Skeletal muscle tissue (tissue), 4 donors: ENCODE data around the gene PROB1. TPM values are rescaled to one million over a fixed set of nuclear protein-coding genes. Genes with fewer than 3 reads are reported as not detected.

Source experiments
- H3K27ac ChIP-seq: one replicate; pipeline ENCODE4 v1.7.0; 2013; ENCODE audit warnings: mild to moderate bottlenecking, low read depth, low read length, inconsistent platforms
- H3K27me3 ChIP-seq, 3 donors: one replicate each; pipeline ENCODE4 v1.7.0; 2013; ENCODE audit warnings: low read length in 3 of 3; ENCODE audit not compliant: control insufficient read depth in 3 of 3, insufficient read depth in 3 of 3
- H3K36me3 ChIP-seq, 3 donors: one replicate each; pipeline ENCODE4 v1.7.0; 2013; ENCODE audit warnings: low read length in 3 of 3; ENCODE audit not compliant: control insufficient read depth in 3 of 3, insufficient read depth in 3 of 3
- H3K4me1 ChIP-seq, 3 donors: one replicate each; pipeline ENCODE4 v1.7.0; 2013; ENCODE audit warnings: low read length in 3 of 3, mild to moderate bottlenecking in 3 of 3; ENCODE audit not compliant: control insufficient read depth in 3 of 3, insufficient read depth in 3 of 3
- H3K4me3 ChIP-seq, 3 donors: one replicate each; pipeline ENCODE4 v1.7.0; 2013; ENCODE audit warnings: low read length in 3 of 3
- H3K9ac ChIP-seq, 3 donors: one replicate each; pipeline ENCODE4 v1.7.0; 2013; ENCODE audit warnings: low read length in 3 of 3, mild to moderate bottlenecking in 3 of 3, moderate library complexity in 2 of 3, low read depth in 1 of 3
- H3K9me3 ChIP-seq, 3 donors: one replicate each; pipeline ENCODE4 v1.7.0; 2013; ENCODE audit warnings: low read length in 3 of 3; ENCODE audit not compliant: control insufficient read depth in 3 of 3
- total RNA-seq: library from RNA; depleted of rRNA; stranded (reverse); fragments of >200 nt; gene quantifications from one replicate; pipeline ENCODE4 v1.2.3, GENCODE V29; 2014
- donor health status: Osteomylitis.

The PROB1 gene
- total RNA-seq, 1 donor from 2014 or later, result 23.5 TPM

DNA sequence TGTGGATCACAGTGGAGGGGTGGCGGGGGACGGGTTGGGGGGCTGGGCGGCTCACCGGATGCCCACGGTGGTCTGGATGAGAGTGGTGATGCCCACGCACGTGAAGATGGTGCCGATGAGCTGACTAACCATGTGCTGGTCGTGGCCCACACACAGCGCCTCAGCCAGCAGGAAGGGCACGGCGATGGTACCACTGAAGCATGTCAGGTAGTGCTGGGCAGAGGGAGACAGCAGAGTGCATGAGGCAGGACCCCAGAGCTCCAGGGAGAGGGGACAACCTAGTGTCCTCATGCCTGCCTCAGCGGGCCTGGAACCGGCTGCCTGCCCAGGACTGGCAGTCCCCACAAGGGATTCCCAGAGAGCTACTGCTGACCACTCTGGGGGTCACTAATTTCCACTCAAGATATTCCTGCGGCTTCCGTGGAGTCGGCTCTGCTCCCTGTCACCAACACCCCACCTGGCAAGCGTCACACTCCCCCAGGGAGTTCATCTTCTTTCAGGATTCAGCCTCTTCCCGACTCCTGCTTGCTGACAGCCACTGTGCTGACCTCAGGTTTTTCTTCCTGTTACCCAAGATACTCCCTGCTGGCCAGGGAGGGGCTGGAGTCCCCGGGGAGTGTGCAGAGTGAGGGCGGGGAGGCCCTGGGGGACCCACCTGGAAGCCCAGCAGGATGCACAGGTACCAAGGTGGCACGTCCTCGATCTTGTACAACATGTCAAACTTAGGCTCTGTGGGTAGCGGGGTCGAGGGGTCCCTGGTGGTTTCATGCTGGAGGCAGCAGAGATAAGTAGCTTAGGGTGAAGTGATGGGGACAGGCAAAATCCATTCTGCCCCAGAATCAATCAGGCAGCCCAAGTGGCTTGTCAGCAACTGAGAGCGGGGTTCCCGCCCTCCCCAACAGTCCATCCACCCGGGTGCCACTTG, 12.8 kb downstream of the PROB1 start:
- Histone ChIP-seq H3K36me3 (no peaks in the 10 kb centered on the region), H3K27me3 (no peaks in the 10 kb centered on the region), H3K27ac (no peak overlapping the region), H3K4me3 (no peak overlapping the region), H3K9me3 (no peaks in the 10 kb centered on the region), H3K9ac (no peak overlapping the region), H3K4me1 (peaks cover 14 to 21% (median 19%) of the 10 kb centered on the region in 3 donors)

DNA sequence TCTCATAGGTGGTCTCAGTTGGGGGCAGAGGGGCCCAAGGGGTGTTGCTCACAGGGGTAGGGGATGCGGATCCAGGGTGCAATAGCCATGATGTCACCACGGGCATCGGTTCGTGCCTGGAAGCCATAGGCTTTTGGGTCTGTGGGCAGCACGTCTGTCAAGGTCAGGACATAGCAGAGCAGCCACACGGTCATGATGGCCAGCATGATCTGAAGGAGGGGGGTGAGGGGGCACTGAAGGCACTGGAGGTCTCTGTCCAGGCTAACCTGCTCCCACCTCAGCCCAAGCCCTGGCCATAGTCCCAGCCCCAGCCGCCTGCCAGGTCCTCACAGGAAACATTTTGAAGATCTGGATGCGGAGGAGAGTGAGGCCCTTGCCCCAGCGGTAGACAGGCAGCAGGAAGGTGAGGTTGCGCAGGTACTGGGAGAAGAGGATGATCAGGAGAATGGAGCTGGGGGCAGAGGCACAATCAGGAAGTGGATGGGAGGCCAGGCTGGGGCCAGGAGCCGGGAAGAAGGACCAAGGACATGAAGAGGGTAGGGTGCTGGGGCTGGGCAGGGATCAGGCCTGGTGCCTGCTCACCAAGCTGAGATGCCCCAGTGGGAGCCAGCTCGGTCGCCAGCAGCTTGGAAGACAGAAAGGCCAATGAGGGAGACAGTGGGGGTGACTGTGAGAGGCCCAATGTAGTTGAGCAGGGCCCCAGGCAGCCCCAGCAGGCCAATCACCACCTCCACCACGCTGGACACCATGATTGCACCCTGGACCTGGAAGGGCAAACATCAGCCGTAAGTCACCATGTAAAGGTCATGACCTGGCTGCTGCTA, 15.1 kb downstream of the PROB1 start:
- peaks cover 8 to 19% (median 15%) of the 10 kb centered on the region in 3 donors for H3K4me1 ChIP-seq
- no peak overlapping the region for H3K4me3 ChIP-seq
- H3K36me3 ChIP-seq, result peaks cover 0 to 2% (median 0%) of the 10 kb centered on the region in 3 donors
- no peak overlapping the region for H3K27ac ChIP-seq
- no peaks in the 10 kb centered on the region for H3K27me3 ChIP-seq
- H3K9me3 ChIP-seq, result no peaks in the 10 kb centered on the region
- H3K9ac ChIP-seq, result no peak overlapping the region

DNA sequence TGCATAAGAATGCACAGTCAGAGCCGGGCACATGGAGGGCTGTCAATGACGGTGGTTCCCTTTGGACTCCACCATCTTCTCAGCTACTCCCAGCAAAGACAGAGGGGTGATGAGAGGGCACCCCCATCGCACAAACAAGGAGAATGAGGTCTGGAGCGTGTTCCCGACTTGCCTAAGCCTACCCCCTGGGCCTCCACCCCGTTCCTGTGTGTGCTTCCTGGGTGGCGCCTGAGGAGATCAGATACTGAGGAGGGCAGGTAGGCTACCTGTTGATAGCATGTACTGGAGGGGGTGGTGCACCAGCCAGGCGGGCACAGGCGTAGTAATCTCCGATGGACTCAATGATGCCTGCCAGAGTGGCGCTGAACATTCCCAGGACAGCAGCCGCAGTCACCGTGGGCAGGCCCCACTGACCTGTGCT, 16.0 kb downstream of the PROB1 start:
- H3K27me3 ChIP-seq, result no peaks in the 10 kb centered on the region
- peaks cover 8 to 19% (median 10%) of the 10 kb centered on the region in 3 donors for H3K4me1 ChIP-seq
- H3K9me3 ChIP-seq, result no peaks in the 10 kb centered on the region
- peaks cover 0 to 2% (median 0%) of the 10 kb centered on the region in 3 donors for H3K36me3 ChIP-seq
- no peak overlapping the region for H3K4me3 ChIP-seq
- no peak overlapping the region for H3K9ac ChIP-seq
- no peak overlapping the region for H3K27ac ChIP-seq

DNA sequence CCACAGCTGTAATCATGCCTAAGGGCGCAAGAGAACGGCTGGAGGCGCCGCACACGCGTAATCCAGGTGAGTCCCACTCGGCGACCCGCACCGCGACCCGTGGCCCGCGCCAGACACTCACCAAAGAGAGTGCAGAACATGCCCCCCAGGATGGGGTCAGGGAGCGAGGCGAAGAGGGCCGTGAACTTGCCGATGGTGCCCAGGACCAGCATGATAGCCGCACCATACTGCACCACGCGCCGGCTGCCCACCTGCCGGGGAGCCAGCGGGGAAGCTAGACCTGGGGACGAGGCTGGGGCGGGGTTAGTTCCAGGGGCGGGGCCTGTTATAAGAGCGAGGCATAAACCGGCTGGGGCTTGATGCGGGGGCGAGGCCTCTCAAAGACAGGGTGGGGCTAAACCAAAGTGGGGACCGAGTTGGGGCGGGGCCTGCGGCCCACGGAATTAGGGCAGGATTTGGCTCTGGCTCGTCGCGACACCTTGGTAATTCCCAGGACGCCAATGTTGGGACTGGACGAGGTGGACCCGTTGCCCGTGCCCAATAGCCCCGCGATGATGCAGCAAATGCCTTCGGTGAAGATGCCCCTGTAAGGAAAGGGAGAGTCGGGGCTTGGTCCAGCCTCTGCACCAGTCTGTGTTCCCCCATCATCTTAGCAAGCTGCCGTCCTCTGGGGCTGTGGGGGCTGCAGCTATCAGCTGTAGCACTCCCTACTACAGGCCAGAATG, 16.6 kb downstream of the PROB1 start:
- Histone ChIP-seq H3K36me3 (peaks cover 0 to 5% (median 0%) of the 10 kb centered on the region in 3 donors), H3K4me1 (peaks cover 14 to 26% (median 15%) of the 10 kb centered on the region in 3 donors), H3K9ac (no peak overlapping the region), H3K27ac (no peak overlapping the region), H3K9me3 (no peaks in the 10 kb centered on the region), H3K27me3 (no peaks in the 10 kb centered on the region), H3K4me3 (no peak overlapping the region)

DNA sequence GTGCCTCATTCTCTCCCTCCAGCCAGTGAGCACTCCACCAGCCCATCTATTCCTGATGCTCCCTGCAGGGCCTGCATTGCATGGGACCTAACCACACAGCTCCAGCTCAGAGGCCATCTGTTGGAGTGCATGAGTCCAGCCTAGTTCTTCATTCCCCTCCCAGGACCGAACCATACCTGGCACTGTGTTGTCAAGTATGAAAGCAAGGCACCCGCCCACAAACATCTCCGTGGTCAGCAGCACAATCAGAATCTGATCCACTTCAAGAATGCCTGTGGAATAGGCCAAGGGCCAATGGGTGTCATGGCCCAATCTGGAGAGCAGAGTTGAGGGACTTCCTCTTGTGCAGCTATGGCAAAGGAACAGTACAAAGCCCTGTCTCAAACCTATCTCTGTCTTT, 17.7 kb downstream of the PROB1 start:
- no peak overlapping the region for H3K9ac ChIP-seq
- no peak overlapping the region for H3K4me3 ChIP-seq
- no peaks in the 10 kb centered on the region for H3K27me3 ChIP-seq
- H3K36me3 ChIP-seq, result peaks cover 0 to 5% (median 0%) of the 10 kb centered on the region in 3 donors
- no peak overlapping the region for H3K27ac ChIP-seq
- H3K4me1 ChIP-seq, result peaks cover 14 to 29% (median 17%) of the 10 kb centered on the region in 3 donors
- no peaks in the 10 kb centered on the region for H3K9me3 ChIP-seq

DNA sequence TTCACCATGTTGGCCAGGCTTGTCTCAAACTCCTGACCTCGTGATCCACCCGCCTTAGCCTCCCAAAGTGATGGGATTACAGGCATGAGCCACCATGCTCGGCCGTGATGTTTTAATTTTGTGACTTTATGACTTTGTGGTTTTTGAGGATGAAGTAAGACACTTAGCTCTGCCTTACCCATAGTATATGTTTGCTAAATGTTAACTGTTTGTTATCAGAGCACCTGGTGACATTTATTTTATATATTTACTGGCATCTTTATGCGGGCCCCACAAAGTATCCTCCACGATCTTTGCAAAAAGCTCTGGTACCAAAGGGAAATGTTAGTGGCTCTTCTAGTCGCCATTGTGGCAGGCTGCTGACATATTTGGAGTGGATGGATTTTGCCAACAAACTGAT, 18.5 kb downstream of the PROB1 start:
- Histone ChIP-seq H3K27me3 (no peaks in the 10 kb centered on the region), H3K9ac (no peak overlapping the region), H3K27ac (no peak overlapping the region), H3K4me3 (no peak overlapping the region), H3K36me3 (peaks cover 0 to 8% (median 8%) of the 10 kb centered on the region in 3 donors), H3K4me1 (peaks cover 14 to 34% (median 19%) of the 10 kb centered on the region in 3 donors), H3K9me3 (no peaks in the 10 kb centered on the region)

DNA sequence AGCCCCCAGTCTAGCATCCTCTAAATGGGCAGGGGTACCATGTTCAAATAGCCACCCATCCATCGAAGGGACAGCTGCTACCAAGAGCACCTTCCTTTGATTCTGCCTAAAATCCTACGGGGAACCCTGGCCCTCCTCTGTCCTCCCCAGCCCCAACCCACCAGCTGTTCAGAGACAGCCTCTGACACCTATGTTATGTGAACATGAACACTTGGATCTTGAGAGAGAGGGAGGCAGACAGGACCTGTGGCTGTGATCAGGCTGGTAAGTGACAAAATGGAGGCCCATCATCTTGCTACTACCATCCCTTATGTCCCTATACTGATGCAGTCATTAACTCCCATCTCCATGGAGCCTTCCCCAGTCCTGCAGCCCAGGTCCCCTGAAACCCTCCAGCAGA, 20.0 kb downstream of the PROB1 start:
- H3K9ac ChIP-seq, result no peak overlapping the region
- peaks cover 2 to 13% (median 8%) of the 10 kb centered on the region in 3 donors for H3K36me3 ChIP-seq
- no peaks in the 10 kb centered on the region for H3K9me3 ChIP-seq
- peaks cover 14 to 34% (median 19%) of the 10 kb centered on the region in 3 donors for H3K4me1 ChIP-seq
- no peaks in the 10 kb centered on the region for H3K27me3 ChIP-seq
- no peak overlapping the region for H3K4me3 ChIP-seq
- no peak overlapping the region for H3K27ac ChIP-seq

DNA sequence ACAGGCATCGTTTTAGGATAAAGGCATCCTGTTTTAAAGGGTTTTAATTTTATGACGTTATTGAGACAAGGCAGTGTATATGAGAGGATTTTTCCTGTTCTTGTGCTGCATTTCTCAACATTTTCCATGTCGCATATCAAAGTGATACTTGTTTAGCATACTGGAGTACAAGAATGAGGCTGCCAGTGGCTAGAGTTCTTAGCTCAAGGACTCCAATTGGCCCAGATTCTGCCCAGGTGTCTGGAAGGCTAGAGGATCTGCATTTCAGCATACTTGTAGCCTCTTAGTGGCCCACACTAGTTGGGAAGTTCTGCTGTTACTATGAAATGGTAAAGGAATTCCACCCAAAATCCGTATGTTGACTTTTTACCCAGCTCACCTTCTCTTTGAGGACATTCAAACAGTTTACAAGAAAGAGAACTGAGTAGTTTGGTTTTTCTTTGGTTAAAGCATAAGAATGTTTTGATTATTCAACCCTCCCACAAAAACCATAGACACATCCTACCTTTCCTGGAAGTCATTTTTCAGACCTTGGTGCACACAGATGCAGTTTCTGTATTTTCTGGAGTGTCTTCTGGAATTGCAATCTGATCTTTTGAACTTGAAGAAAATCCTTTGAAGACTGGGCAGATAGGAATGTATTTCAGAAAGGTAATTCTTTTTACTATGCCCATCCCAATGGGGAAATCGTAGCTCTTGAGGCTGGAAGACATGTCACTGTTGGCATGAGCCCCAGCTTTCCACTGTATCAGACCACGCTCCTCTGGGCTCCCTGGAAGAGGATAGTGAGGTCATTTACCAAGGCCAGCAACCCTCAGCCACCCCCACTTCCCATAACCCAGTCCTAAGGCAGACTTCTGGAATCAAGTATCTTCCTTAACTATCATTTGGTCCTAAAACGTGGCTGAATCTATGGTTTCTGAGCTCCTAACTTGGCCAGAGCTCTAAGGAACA, 23.1 kb downstream of the PROB1 start:
- Histone ChIP-seq H3K4me1 (peaks cover 20 to 39% (median 22%) of the 10 kb centered on the region in 3 donors), H3K9ac (no peak overlapping the region), H3K36me3 (peaks cover 11 to 20% (median 18%) of the 10 kb centered on the region in 3 donors), H3K4me3 (no peak overlapping the region), H3K27me3 (no peaks in the 10 kb centered on the region), H3K9me3 (no peaks in the 10 kb centered on the region), H3K27ac (no peak overlapping the region)

DNA sequence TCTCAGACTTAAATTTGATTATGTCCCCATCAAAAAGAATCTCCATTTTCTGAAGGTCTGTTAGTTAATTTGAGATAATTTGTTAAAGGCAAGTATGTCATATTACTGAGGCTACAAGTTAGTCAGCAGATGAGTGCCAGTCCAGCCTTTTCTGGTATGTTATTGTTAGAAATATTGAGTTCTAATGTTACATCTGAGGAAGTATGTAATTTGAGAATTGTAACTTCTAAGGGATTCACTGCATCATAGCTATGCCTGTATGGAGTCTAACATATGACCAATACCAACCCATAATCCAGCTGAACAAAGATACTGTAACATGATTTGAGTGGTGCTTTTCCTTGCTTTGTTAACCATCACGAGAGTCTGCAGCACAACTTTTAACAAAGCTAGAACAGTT, 25.7 kb downstream of the PROB1 start:
- Histone ChIP-seq H3K27ac (peak overlapping the region; percentile 10), H3K9me3 (no peaks in the 10 kb centered on the region), H3K36me3 (peaks cover 9 to 36% (median 26%) of the 10 kb centered on the region in 3 donors), H3K9ac (no peak overlapping the region), H3K27me3 (no peaks in the 10 kb centered on the region), H3K4me3 (no peak overlapping the region), H3K4me1 (peaks cover 16 to 28% (median 20%) of the 10 kb centered on the region in 3 donors)
